ENCODE results near the gene COMMD10.

COMMD10 gene

DNA sequence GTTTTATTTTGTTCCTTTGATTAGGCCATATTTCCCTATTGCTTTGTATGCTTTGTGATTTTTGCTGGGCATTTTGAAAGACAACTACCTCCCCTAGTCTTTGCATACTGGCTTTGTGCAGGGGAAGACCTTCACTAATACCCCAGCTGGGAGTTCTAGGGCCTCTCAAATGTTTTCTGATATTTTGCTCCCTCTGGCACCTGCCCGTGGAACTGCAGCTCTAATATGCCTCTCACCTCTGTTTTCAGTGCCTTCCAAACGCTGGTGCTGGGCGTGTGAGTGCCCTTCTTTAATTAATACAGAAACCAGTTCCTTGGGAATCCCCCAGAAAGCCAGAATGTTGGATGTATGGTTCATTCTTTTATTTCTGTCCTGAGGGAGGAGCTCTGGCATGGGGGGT, 204.5 kb downstream of the COMMD10 start:
- peak; percentile 48 for DNase-seq (ENCODE audit: low read depth, low spot score)

DNA sequence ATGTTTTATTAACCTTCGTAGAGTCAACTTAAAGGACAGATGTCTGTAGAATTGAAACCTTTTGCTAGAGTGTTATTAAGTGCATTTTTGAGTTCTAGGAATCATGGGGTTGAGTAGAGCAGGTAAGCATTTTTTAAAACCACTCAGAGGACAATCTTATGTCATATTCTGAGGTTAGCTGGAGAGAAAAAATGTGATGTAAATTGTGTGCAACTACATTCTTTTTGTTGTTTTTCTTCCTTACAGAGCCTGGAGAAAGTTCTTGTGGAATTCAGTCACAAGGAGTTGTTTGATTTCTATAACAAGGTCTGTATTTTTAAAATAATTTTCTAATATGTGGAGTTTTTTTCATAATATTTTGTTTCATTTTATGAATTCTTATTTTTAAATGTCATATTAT, 206.4 kb downstream of the COMMD10 start:
- DNase-seq (ENCODE audit: low read depth, low spot score): no peak

DNA sequence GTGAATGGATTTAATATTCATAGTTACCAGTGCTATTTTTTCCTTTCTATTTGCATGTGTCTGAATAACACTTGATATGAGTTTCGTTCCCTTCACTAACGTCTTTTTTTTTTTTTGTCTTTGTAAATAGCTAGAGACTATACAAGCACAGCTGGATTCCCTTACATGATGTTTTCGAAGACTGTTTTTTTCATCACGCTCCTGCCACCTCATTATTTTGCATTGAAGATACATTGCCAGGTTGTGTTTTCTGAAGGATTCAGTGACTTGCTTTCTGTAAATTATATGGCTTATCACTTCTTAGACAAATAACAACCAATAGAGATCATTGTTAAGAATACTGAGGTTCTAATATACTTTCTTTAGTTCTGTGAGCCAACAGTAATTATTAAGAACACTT, 207.5 kb downstream of the COMMD10 start:
- no peak for DNase-seq (ENCODE audit: low read depth, low spot score)

DNA sequence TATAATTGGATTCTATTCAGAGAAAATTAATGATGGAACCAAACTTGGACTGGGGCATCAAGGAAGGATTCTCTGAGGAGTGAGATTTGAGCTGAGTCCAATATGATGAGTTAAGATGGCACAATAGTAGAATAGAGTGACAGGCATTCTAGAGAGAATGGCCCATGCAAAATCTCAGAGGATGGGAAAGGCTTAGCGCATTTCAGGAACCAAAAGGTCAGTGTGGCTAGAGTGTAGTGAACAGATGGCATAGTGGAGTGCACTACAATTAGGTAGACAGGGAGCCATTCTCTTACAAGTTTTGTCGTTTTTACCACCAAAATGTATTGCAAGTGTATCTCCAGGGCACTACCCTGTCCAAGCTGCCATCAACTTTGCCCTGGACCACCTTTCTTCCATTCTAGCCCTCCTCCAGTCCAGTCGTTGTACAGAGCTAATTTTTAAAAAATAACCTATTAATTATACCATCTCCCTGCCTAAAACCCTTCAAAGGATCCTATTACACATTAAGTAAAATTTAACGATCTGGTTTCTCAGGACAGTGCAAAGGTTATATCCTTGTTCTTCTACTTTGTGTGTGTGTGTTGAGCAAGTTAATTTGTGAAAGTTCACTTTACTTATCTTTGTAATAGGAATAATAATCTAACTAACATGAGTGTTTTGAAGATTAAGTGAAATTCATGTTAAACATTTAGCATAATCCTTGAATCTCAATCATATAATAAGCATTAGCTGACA, 211.7 kb downstream of the COMMD10 start:
- no peak for DNase-seq (ENCODE audit: low read depth, low spot score)

DNA sequence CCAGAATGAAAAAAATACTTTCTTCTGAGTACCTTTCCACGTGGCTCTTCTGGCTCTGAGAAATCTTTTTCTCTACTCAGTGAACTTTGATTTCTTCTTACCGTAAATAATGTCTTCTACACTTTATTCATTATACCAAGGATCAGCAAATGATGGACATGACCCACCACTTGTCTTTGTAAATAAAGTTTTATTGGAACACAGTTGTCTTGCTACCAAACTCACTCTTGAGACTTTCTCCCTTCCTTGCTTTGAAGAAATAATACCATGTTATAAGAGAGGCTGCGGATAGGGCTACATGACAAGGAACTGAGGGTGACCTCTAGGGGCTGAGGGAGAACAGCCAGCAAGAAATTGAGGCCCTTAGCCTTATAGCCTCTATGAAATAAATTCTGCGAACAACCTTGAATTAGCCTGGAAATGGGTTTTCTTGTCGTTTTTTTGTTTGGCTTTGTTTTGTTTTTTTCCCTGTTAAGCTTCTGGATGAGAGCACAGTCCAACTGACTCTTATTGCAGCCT, 212.5 kb downstream of the COMMD10 start:
- no peak for DNase-seq (ENCODE audit: low read depth, low spot score)

DNA sequence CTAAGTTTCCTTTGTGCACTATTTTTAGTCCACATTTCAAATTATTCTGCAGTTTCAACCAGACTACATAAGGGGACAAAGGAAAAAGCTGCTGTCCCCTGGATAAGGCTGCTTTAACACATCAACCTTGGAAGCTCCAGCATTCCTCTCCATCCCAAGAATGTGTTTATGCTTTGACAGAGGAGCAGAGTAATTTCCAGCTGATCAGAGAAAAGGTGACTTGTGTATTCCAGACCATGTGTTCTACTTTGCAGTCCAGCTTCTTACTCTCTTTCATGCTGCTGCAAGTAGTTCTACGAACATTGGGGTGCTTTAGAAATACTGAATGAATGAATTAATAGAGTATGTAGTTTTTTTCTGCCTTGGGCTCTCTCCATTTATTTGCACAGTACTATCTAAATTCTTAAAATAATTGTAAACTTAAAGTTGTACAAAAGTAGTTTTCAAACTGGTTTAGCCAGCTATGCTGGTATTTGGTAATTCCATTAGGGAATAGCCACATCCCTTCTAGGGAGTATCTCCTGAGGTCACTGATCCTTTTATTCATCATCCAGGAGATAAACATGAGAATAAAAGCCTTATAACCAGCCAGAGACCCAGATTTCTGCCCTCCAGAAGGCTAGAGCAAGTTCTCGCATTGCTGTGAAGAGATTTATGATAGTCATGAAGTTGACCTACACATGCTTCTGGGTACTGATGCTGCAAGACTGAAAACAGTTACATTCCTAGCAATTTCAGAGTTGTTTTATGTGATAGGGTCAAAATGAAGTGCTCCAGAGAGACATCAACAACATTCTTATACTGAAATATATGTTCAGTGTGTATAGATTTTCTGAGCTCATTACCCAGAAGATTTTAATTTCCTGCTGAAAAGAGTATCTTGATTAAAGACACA, 215.2 kb downstream of the COMMD10 start:
- DNase-seq (ENCODE audit: low read depth, low spot score): peak; percentile 23

DNA sequence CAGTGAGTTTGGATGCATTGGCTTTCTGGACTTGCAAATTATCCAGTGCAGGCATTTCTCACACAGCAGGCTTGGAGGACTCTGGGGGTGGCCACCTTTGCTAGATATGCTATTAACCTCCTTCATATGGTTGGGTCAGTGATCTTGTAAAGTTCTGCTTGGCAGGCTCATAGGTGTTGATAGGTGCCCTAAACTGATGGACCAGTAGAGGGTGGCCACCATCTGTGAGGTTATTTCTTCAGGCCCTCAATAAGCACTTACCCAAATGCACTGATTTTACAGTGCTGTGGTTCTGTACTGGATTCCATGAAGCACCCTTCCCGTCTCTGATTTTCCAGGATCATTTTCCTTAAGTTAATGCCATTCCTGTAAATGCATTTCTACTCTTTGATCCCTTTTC, 216.3 kb downstream of the COMMD10 start:
- no peak for DNase-seq (ENCODE audit: low read depth, low spot score)

DNA sequence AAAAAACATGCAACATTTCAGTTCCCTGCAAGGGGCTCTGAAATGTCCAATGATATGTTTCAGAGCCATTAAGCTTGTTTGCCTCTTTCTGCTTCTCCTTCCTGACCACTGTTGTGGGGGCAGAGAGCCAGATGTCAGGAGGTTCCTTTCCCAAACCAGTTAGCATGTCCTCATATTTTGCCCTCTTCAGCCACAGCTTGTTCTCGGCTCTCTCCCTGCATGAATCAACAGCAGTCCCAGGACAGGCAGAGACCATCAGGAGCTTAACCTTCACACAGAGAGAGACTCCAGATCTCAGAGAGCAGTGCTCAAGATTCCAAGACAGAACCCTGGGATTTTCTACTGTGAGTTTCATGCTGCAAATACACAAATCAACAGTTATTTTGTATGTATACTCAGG, 218.5 kb downstream of the COMMD10 start:
- DNase-seq (ENCODE audit: low read depth, low spot score): no peak

DNA sequence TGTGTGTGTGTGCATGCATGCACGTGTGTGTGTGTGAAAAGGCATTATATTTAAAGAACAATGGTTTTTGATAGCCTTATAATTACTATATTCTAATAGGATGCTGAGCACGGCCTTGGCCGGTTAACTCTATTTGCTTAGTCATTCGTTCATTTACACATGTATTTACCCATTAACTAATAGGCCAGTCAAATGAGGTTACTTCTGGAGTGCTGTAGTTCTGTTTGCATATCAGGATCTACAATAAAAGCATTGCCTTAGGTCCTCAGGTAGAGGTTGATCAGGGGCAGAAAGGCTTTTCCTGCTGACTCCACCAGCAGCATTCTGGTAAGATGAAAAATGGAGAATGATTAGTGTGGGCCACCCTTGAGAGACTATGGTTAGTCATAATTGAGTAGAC, 219.0 kb downstream of the COMMD10 start:
- no peak for DNase-seq (ENCODE audit: low read depth, low spot score)

DNA sequence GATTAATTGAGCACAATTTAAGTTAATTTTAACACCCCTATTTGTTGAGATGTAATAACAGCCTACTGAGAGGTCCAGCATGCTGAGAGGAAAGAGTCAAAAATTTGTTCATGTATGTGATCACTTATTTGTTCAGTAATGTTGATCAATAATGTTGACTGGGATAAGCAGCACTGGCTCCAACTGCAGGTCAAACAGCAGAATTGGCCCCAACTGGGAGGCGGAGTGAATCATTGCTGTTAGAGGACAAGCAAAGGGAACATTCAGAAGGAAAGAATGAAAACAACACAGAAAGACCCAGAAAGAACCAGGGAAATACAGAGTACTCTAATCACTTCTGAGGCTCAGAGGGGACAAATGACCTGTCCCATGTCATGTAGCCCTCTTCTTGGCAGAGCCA, 221.1 kb downstream of the COMMD10 start:
- no peak for DNase-seq (ENCODE audit: low read depth, low spot score)

DNA sequence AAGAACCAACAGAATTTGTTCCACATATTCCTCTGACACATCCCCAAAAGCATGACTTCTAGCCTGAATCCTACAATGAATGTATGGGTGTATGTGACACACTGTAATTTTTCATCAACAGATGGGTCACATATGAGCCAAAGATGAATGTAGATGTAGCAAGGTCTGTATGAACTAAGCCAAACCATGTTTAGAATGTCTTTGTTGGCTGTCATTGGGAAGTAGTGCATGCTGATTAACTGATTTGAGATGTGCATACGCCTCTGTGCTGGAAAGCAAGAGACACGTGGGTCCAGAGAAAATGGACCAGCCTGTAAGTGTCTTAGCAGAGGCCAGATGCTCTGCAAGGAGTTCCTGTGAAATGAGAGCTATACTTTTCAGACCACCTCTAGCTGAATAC, 222.0 kb downstream of the COMMD10 start:
- DNase-seq (ENCODE audit: low read depth, low spot score): no peak

DNA sequence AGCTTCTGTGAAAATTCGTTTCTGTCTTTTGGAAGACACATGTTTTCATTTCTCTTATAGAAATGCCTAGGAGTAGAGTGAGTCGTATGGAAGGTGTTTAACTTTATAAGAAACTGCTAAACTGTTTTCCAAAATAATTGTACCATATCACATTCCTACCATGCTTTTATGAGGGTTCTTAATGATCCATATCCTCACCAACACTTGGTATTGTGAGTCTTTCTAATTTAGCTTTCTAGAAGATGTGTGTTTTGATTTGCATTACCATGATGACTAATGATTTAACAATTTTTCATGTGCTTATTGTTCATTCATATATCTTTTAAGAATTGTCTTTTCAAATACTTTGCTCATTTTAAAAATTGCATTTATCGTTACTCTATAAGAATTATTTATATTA, 223.6 kb downstream of the COMMD10 start:
- DNase-seq (ENCODE audit: low read depth, low spot score): no peak

DNA sequence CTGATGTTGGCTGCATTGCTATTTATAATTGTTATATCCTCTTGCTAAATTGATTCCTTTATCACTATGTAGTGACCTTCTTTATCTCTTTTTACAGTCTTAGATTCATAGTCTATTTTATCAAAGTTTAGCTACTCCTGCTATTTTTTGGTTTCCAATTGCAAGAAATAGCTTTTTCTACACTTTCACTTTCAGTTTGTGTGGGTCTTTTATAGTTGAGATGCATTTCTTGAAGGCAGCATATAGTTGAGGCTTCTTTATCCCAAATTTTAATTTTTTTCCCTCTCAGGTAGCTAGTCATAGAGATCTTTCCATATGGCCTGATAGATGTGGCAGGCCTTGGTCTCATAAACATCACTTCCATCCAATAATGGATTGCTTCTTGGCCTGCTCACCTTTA, 228.5 kb downstream of the COMMD10 start:
- no peak for DNase-seq (ENCODE audit: low read depth, low spot score)

DNA sequence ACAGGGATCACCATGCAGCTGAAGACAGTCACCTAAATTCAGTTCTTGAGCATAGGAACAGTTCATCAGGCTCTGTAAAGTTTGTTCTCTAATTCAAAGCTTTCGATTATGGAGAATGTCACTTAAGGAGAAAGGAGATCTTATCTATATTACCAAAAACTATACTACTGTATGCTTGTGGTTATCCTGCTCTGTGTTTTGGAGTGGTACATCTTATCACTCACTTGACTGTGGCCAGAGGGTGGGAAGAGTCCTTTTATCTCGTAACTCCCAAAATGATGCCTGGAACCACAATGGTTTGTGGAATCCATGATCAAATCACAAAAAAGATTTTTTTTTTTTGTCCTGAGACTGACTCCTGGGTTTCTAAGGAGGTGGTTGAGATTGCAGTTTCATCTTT, 230.7 kb downstream of the COMMD10 start:
- DNase-seq (ENCODE audit: low read depth, low spot score): no peak

DNA sequence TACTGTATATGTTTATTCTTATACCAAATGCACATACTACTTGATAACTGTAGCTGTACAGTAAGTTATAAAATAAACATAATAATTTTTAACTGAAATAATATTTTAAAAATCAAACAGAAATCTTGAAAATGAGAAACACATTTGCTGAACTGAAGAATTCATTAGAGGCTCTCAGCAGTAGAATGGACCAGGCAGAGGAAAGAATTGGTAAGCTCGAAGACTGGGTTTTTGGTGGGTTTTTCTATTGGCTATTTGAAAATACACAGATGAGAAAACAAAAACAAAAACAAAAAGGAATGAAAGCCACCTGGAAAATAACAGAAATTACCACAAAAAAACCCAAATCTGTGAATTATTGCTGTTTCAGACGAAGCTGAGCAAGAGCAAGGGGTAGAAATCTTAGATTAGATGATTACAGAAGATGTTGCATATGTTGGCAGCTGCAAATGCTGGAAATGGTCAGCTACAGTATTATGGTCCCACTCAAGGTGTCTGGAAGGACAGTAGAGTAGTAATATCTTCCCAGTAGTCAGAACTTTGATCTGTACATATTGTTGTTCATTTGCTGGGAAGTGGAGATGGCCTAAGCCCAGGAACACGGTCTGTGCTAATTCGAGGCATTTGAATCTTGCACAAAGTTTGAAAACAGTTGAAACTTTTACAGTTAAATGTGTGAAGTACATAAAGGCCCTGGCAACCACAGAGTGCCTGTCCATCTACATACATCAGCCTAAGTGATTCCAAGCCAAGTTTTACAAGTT, 233.4 kb downstream of the COMMD10 start:
- DNase-seq (ENCODE audit: low read depth, low spot score): no peak

DNA sequence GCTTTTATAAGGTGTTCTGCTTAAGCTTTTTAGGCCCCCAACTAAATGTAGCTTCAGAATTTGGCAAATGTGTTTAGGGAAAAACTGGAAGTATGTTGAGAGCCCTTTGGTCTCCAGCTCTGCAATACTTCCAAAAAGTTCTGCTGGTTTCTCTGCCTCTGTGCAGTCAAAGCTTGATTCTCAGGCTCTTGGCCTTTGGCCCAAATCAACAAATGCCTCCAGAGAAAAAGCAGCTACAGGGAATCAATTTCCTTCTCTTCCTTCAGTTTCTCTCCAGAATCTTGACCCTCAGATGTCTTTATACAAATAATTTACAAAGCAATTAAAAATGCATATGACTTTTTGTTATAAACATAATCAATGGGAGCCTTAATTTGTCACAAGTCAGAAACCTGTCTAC, 235.7 kb downstream of the COMMD10 start:
- no peak for DNase-seq (ENCODE audit: low read depth, low spot score)

DNA sequence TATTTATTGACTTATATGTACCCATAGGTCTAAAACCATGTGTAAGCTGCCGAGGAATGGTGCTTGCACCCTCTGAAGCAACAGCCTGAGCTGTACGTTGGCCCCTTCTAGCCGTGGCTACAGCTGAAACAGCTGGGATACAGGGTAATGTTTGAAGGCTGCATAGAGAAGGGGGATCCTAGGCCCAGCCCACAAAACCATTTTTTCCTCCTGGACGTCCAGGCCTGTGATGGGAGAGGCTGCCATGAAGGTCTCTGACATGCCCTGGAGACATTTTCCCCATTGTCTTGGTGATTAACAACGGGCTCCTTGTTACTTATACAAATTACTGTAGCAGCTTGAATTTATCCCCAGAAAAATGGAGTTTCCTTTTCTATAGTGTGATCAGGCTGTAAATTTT, 244.7 kb downstream of the COMMD10 start:
- DNase-seq (ENCODE audit: low read depth, low spot score): no peak

DNA sequence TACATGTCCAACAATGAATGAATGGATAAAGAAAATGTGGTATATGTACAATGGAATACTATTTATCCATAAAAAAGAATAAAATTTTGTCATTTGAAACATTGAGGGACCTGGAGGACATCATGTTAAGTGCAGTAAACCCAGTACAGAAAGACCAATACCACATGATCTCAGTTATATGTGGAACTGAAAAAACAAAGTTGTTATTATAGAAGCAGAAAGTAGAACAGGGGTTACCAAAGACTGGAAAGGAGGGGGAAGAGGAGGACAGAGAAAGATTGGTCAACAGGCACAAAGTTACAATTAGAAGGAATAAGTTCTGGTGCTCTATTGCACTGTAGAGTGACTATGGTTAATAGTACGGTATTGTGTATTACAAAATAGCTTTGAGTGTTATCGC, 256.0 kb downstream of the COMMD10 start:
- DNase-seq (ENCODE audit: low read depth, low spot score): no peak
